Endothelial cell of umbilical vein (primary cell): Measurements from ENCODE around the gene PGLYRP1.

ENCODE experiments used
- CTCF ChIP-seq, 2 donors: IDR thresholded peaks; 1 replicate in 1 of 2; 2 replicates in 1 of 2; pipeline ENCODE4 v1.5.1; 2011; ENCODE audit warnings: low read length in 2 of 2, mild to moderate bottlenecking in 2 of 2, moderate library complexity in 2 of 2, control low read depth in 1 of 2, inconsistent platforms in 1 of 2, low read depth in 1 of 2; ENCODE audit not compliant: insufficient read depth in 1 of 2; ENCODE audit errors: extremely low read depth in 1 of 2
- EZH2 ChIP-seq: IDR thresholded peaks from 2 replicates; pipeline ENCODE4 v1.6.1; 2012; ENCODE audit warnings: borderline replicate concordance, low read depth, mild to moderate bottlenecking, moderate library complexity, low read length, inconsistent platforms; ENCODE audit not compliant: severe bottlenecking

- TF ChIP-seq CTCF (IDR thresholded peaks at IDR 0.05; ENCODE audit: extremely low read depth in 1 of 2, insufficient read depth in 1 of 2, low read depth in 1 of 2, low read length in 2 of 2) (no peak), EZH2 (no peak)
These were observed 46.7 kb downstream of the PGLYRP1 start for GRCh38 chr19:45976178-45976577.
